GM18502 (cell line): ENCODE data around the gene PTGIR.

Experiments used
- ATAC-seq: cut with Tn5 transposase; IDR thresholded peaks from one replicate; pipeline ENCODE4 v1.9.1; 2021; ENCODE audit warnings: mild to moderate bottlenecking; ENCODE audit not compliant: unreplicated experiment, poor library complexity

PTGIR gene, protein sequence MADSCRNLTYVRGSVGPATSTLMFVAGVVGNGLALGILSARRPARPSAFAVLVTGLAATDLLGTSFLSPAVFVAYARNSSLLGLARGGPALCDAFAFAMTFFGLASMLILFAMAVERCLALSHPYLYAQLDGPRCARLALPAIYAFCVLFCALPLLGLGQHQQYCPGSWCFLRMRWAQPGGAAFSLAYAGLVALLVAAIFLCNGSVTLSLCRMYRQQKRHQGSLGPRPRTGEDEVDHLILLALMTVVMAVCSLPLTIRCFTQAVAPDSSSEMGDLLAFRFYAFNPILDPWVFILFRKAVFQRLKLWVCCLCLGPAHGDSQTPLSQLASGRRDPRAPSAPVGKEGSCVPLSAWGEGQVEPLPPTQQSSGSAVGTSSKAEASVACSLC

GRCh38 chr19:46624958-46625661, at the start of gene PTGIR:
TSS of gene PTGIR (minus strand) at chr19:46625089. CDS start at chr19:46624225, 864 bp downstream.
- ATAC-seq, result no peak

DNA sequence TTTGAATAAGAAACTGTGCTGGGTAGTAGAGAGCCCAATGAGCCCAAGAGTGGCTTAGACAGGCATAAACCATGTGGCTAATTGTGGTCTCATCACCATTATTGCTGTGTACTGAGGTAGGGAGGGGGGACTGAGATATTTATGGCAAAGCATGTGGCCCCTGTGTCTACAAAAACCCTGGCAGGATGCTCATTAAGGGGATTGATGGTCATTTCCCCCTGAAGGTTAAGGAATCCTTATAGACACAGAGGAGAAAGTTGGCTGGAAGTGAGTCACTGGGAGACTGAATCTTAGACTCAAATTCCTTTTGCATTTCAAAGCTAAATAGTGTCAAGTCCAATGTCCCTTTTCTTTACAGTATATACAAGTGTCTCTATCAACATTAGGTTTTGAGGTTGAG, 45.9 kb upstream of the PTGIR start:
- no peak for ATAC-seq

- ATAC-seq, result no peak
Observed at GRCh38 chr19:46668662-46669061, 43.8 kb upstream of the PTGIR start.

DNA sequence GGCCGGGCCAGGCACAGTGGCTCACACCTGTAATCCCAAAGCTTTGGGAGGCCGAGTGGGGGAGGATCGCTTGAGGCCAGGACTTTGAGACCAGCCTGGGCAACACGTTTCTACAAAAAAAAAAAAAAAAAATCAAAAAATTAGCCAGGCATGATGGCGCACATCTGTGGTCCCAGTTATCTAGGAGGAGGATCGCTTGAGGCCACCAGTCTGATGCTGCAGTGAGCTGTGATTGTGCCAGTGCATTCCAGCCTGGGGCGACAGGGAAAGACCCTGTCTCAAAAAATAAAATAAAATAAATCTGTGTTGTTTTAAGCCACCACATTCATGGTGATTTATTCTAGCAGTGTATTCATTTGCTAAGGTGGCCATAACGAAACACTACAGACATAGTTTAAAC, 40.2 kb upstream of the PTGIR start:
- no peak for ATAC-seq

DNA sequence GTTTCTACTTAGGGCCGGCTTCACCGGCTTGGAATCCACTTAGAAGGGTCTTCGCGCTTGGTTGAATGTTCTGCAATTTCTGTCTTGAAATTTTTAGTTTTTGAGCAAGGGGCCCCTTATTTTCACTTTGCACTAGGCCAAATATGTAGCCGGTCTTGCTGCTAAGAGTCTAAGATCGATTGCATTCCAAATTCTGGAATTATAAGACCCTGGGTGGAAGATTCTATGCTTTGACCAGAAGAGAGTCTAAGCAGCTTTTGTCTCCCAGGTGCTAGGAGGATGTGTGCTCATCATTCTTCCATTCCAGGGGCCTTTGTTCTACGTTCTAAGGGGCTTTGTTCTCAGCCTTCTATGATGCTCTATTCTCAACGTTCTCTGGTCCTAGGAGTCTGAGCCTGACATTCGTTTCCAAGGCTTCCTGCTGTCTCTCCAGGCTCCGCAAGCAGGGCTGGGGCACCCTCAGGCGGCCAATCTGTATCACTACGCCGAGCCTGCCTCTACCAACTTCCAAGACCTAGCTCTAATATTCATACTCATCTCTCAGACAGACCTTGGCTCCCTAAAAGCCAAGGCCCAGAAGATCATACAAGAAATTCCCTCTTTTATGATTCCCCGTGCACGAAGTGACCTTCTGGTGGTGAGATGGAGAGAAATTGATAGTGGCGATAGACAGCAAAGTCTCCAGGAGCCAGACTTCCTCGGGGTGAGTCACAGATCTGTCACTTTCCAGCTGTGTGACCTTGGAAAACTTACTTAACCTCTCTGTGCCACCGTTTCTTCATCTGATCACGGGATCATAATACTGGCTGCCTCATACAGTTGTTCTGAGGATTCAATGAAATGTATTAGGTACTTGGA, 37.1 kb upstream of the PTGIR start:
- no peak for ATAC-seq

DNA sequence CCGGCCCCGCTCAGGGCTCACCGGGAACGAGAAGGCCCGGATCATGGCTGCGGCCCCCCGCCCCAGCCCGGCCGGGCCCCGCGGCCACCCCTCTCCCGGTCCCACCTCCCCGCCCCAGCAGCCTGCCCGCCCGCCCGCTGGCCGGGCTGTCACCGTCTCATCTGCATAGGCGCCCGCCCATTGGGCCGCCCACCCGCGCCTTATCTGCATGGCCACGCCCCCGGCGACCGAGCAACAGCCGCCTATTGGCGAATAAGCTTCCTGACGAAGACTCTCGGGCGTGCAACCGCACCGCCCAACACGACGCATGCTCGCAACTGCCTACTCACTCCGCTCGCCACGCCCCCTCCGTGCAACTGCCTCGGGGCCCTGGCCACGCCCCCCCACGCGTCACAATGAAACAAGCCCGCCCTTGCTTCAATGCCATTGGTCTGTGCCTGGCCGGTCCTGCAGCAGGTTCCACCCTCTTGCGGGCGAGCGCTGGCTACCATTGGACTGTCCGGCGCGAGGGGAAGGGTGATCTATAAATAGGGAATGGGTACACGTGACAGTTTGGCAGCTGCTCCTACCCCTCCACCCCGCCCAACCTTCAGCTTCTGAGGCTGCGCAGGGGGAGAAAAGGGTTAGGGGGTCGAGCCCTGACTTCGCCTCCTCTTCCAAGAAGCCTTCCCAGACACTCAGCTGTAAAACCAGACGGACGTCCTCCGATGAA, 36.3 kb upstream of the PTGIR start, which contains the start of gene DACT3:
Gene DACT3 (minus strand): TSS at position 163 of the 712 bp plus-strand sequence. CDS start 118 bp downstream, at position 45.
- ATAC-seq, result peak; percentile 91

DNA sequence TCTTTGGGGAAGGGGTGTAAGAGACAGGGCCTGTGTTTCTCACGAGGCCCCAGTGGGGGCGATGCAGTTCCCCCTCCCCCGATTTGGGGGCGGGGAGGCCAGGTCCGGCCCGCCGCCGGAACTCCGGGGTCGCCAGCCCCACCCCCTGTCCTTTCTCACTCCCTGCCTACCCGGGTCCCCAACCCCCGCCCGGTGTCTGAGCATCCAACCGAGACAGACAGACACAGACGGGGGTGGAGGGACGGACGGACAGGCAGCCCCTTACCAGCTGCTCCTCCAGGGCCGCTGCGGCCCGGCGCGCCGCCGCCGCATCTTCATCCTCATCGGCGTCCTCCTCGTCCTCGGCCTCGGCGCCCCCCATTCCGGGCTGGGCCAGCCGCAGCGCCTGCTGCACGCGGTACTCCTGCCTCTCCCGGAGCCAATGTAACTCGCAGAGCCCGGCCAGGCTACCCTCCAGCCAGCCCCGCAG, 35.7 kb upstream of the PTGIR start:
- no peak for ATAC-seq

GRCh38 chr19:46660008-46660517, 35.2 kb upstream of the PTGIR start:
- ATAC-seq, result no peak

- no peak for ATAC-seq
Observed at GRCh38 chr19:46659151-46660007, 34.5 kb upstream of the PTGIR start.

DNA sequence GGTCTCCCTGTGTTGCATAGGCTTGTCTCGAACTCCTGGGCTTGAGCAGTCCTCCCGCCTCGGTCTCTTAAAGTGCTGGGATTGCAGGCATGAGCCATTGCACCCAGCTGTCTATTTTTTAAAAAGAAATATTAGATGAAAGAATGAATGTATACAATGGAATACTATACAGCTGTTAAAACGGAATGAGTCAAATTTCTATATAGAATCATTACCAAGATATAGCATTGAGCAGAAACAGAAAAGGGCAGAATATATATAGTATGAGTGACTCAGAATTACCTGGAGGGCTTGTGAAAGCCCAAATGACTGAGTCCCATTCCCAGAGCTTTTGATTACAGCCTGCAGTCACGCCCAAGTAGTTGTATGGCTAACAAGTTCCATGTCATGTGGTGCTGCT, 31.7 kb upstream of the PTGIR start:
- ATAC-seq, result no peak

- no peak for ATAC-seq
Observed at GRCh38 chr19:46654621-46655152, 29.8 kb upstream of the PTGIR start.

DNA sequence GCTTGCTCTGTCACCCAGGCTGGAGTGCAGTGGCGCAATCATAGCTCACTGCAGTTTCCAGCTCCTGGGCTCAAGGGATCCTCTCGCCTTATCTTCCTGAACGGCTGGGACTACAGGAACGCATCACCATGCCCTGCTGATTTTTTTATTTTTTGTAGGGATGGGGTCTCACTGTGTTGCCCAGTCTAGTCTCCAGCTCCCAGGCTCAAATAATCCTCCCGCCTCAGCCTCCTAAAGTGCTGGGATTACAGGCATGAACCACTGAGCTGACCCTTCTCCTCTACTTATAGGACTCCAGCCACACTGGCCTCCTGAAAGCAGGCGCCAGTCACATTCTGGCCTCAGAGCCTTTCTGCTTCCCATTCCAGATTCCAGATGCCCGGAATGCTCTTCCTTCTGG, 25.6 kb upstream of the PTGIR start:
- ATAC-seq, result no peak

DNA sequence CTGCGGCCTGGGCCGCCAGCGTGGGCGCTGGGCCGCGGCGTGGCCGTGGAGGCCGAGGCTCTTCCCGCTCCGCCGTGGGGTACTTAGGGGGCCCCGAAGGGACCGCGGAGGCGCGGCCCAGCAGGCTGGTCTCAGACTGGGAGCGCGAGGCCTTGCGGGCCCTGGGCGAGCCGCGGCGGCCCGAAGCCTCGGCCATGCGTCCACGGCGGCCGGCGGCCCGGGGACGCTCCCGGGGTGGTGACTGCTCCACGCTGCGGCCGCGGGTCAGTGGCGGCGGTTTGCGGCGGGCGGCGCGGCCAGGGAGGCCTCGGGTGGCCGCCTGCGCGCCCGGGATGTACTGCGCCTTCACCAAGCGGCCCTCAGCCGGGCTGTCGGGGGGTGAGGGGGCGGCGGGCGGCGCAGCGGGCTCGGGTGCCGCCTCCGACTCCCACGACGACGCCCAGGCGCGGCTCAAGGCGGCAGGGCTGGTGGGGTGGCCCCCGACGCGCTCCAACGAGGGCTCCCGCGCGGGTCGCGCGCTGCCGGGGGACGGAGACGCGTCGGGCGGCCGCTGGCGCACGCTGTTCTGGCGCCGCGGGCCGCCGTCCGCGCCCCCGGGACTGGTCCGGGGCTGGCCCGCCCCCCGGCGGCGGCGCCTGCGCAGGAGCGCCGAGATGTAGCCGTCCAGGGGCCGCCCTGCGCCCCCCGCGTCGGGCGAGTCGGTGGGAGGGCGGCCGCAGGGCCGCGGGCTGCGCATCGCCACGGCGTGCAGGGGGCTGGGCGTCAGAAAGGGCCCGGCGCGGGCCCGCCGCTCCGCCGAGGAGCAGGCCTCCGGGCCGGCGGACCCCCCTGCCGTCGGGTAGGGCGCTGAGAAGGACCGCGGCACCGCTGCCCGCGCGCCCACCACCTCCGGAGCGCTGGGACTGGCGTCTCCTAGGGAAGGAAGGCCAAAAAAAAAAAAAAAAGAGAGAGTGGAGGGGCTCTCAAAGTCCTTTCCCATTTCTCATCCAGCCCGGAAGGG, 24.4 kb upstream of the PTGIR start:
- no peak for ATAC-seq

DNA sequence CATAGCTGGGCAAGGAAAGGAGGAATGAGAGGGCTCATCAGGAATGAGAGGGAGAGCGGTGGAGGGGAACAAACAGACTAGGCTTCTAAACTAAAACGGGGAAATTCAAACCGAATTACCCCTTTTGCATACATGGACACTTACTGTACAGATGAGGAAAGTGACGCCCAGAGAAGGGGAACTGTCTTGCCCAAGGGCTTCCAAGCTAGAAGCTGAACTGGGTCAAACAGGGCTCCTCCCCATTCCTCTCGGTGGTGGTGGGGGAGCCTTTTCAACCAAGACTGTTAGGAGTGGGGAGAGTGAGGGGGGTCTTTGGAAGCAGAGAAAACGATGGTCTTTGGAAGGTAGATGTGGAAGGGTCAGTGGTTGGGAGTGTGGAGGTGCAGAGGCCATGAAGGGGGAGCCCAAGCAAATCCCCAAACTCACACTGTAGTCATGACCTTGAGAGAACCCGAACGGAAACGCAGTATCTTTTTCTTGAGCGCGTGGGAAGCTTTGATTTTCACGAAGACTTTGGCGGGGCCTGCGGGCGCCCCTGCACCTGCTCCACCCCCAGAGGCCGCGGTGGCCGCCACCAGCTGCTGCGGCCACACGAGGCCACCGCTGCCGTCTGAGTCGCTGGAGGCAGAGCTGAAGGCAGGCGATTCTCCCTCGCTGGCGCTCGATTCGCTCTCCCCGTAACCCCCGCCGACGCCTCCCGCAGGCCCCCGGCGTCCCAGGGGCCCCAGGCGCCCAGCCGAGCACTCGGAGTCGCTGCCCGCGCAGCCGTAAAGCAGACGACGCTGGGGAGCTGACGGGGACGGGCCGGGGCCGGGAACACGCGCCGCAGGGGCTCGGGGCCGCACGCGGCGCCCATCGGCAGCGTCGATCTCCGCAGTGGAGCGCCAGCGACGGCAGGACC, 23.4 kb upstream of the PTGIR start:
- ATAC-seq, result no peak

- no peak for ATAC-seq
Observed at GRCh38 chr19:46646402-46646801, 21.5 kb upstream of the PTGIR start.

DNA sequence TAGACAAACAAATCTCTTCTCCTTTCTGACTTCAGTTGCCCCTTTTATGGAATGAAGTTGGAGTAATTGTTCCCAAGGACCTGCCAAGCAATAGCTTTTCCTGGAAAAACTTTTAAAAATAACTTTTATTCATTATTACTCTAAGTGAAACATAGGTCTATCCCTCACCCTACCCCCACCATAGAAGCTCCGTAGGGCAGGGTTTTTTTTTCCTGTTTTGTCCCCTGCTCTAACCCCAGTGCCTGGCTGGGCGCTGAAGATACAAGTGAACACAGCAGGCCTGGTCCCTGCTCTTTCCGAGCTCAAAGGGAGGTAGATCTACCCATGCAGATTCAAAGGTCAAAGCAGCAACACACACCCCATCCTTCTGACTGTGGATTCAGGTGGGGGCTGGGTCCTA, 19.8 kb upstream of the PTGIR start:
- ATAC-seq, result no peak
